Testis (tissue), 2 donors: Measurements from ENCODE around the gene CST4.
"Not testable (repeated sequence)": the region's sequence is repeated elsewhere in the genome, so short reads cannot be mapped to it uniquely, and the experiment has no call there.

Experiments used
- POLR2A ChIP-seq: fragments of 450-650 bp; IDR thresholded peaks from one replicate; pipeline ENCODE4 v1.6.1; 2017; ENCODE audit warnings: antibody characterized with exemption, mild to moderate bottlenecking, moderate library complexity
- TF ChIP-seq, protein P1 (sequence below), 3 experiments: fragments of 450-650 bp in 2 of 3; fragments of 200-600 bp in 1 of 3; sonication (generic) in 1 of 3; IDR thresholded peaks; one replicate each; pipeline ENCODE4 v1.5.1; 2016 to 2019; ENCODE audit warnings: antibody characterized with exemption in 3 of 3, mild to moderate bottlenecking in 2 of 3, moderate library complexity in 1 of 3

DNA sequence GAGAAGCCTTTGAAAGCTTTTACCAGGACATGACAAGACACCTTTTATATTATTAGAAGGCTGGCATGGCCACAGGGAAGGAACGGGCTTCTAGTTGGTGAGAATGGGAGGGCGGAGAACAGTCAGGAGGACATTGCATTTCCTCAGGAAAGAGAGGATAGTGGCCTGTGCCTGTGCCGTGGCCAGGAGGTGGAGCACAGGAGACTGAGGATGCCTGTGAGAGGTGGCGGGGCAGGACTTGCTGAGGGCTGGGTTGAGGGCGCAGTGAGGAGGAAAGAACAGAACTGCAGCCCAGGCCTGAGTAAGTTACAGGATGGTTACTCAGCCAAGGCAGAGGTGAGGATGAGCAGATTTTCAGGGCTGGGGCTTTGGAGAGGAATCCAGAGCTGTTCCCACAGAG lies 34.0 kb upstream of the CST4 start:
- TF ChIP-seq, protein P1, sequence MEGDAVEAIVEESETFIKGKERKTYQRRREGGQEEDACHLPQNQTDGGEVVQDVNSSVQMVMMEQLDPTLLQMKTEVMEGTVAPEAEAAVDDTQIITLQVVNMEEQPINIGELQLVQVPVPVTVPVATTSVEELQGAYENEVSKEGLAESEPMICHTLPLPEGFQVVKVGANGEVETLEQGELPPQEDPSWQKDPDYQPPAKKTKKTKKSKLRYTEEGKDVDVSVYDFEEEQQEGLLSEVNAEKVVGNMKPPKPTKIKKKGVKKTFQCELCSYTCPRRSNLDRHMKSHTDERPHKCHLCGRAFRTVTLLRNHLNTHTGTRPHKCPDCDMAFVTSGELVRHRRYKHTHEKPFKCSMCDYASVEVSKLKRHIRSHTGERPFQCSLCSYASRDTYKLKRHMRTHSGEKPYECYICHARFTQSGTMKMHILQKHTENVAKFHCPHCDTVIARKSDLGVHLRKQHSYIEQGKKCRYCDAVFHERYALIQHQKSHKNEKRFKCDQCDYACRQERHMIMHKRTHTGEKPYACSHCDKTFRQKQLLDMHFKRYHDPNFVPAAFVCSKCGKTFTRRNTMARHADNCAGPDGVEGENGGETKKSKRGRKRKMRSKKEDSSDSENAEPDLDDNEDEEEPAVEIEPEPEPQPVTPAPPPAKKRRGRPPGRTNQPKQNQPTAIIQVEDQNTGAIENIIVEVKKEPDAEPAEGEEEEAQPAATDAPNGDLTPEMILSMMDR (IDR thresholded peaks at IDR 0.05): not testable (repeated sequence)
- not testable (repeated sequence) for TF ChIP-seq POLR2A
